H9 (cell line): ENCODE data around the gene LMX1A. TPM values are rescaled to one million over a fixed set of nuclear protein-coding genes. Genes with fewer than 3 reads are reported as not detected.

Experiments used
- DNase-seq: peaks from one replicate; pipeline ENCODE4 v3.0.0-alpha.2; 2017
- H2AFZ ChIP-seq: one replicate; pipeline ENCODE4 v1.6.1; 2013; ENCODE audit warnings: mild to moderate bottlenecking, low read length, control low read depth, moderate library complexity
- H2AK5ac ChIP-seq: 2 replicates; pipeline ENCODE4 v1.6.1; 2013; ENCODE audit warnings: low read length, control low read depth, mixed read lengths; ENCODE audit not compliant: insufficient read length
- H2BK120ac ChIP-seq: one replicate; pipeline ENCODE4 v1.6.1; 2013; ENCODE audit warnings: low read depth, mild to moderate bottlenecking, low read length, control low read depth, inconsistent platforms; ENCODE audit not compliant: poor library complexity, severe bottlenecking
- H2BK12ac ChIP-seq: 2 replicates; pipeline ENCODE4 v1.6.1; 2013; ENCODE audit warnings: low read length, control low read depth, mixed read lengths, low read depth; ENCODE audit not compliant: insufficient read length
- H2BK15ac ChIP-seq: 2 replicates; pipeline ENCODE4 v1.6.1; 2013; ENCODE audit warnings: low read depth, low read length, control low read depth
- H2BK20ac ChIP-seq: one replicate; pipeline ENCODE4 v1.6.1; 2013; ENCODE audit warnings: low read depth, mild to moderate bottlenecking, low read length, control low read depth, inconsistent platforms; ENCODE audit not compliant: poor library complexity, severe bottlenecking
- H2BK5ac ChIP-seq: 2 replicates; pipeline ENCODE4 v1.6.1; 2013; ENCODE audit warnings: low read length, control low read depth, mixed read lengths; ENCODE audit not compliant: insufficient read length
- H3K14ac ChIP-seq: 2 replicates; pipeline ENCODE4 v1.6.1; 2013; ENCODE audit warnings: low read length, control low read depth; ENCODE audit not compliant: insufficient read depth
- H3K18ac ChIP-seq: 2 replicates; pipeline ENCODE4 v1.6.1; 2013; ENCODE audit warnings: low read depth, mild to moderate bottlenecking, mixed read lengths, low read length, control low read depth; ENCODE audit not compliant: insufficient read length
- H3K23ac ChIP-seq: 2 replicates; pipeline ENCODE4 v1.6.1; 2013; ENCODE audit warnings: low read length, control low read depth, mixed read lengths, low read depth; ENCODE audit not compliant: insufficient read length
- H3K23me2 ChIP-seq: 2 replicates; pipeline ENCODE4 v1.6.1; 2013; ENCODE audit warnings: low read depth, mild to moderate bottlenecking, mixed read lengths, low read length, control low read depth; ENCODE audit not compliant: insufficient read length, poor library complexity, severe bottlenecking
- H3K27ac ChIP-seq: 2 replicates; pipeline ENCODE4 v1.5.1; 2013; ENCODE audit warnings: low read length, control low read depth, mixed read lengths, low read depth; ENCODE audit not compliant: insufficient read length
- H3K27me3 ChIP-seq: 2 replicates; pipeline ENCODE4 v1.6.1; 2013; ENCODE audit warnings: low read length, control low read depth, inconsistent platforms; ENCODE audit not compliant: insufficient read depth
- H3K4ac ChIP-seq: 2 replicates; pipeline ENCODE4 v1.6.1; 2013; ENCODE audit warnings: low read depth, mild to moderate bottlenecking, control low read depth, inconsistent platforms, low read length, moderate library complexity
- H3K4me1 ChIP-seq: 2 replicates; pipeline ENCODE4 v1.6.1; 2013; ENCODE audit warnings: low read length, control low read depth, inconsistent platforms; ENCODE audit not compliant: insufficient read depth
- H3K4me2 ChIP-seq: 2 replicates; pipeline ENCODE4 v1.6.1; 2013; ENCODE audit warnings: low read length, control low read depth, mixed read lengths; ENCODE audit not compliant: insufficient read length, insufficient read depth
- H3K56ac ChIP-seq: 2 replicates; pipeline ENCODE4 v1.6.1; 2013; ENCODE audit warnings: low read depth, mild to moderate bottlenecking, mixed read lengths, low read length, control low read depth; ENCODE audit not compliant: insufficient read length
- H3K79me1 ChIP-seq: 2 replicates; pipeline ENCODE4 v1.6.1; 2013; ENCODE audit warnings: low read depth, mild to moderate bottlenecking, moderate library complexity, low read length, control low read depth, inconsistent platforms; ENCODE audit not compliant: insufficient read depth, poor library complexity, severe bottlenecking
- H3K79me2 ChIP-seq: 2 replicates; pipeline ENCODE4 v1.6.1; 2013; ENCODE audit warnings: low read length, control low read depth, inconsistent platforms; ENCODE audit not compliant: insufficient read depth
- H3K9ac ChIP-seq: 2 replicates; pipeline ENCODE4 v1.6.1; 2013; ENCODE audit warnings: low read length, control low read depth, mixed read lengths; ENCODE audit not compliant: insufficient read length; ENCODE audit errors: extremely low read depth
- H3K9me3 ChIP-seq: one replicate; pipeline ENCODE4 v1.6.1; 2013; ENCODE audit warnings: low read depth, low read length, inconsistent platforms; ENCODE audit not compliant: control insufficient read depth
- H3T11ph ChIP-seq: one replicate; pipeline ENCODE4 v1.6.1; 2013; ENCODE audit warnings: mild to moderate bottlenecking, low read length, control low read depth, inconsistent platforms
- H4K20me1 ChIP-seq: one replicate; pipeline ENCODE4 v1.6.1; 2013; ENCODE audit not compliant: control insufficient read depth, insufficient read length, insufficient read depth
- H4K5ac ChIP-seq: 2 replicates; pipeline ENCODE4 v1.6.1; 2013; ENCODE audit warnings: low read depth, mild to moderate bottlenecking, mixed read lengths, low read length, control low read depth; ENCODE audit not compliant: insufficient read length
- H4K8ac ChIP-seq: replicated peaks from 2 replicates; pipeline ENCODE4 v1.6.1; 2013; ENCODE audit warnings: low read length, control low read depth, mixed read lengths, low read depth; ENCODE audit not compliant: insufficient read length
- H4K91ac ChIP-seq: 2 replicates; pipeline ENCODE4 v1.6.1; 2013; ENCODE audit warnings: low read depth, mild to moderate bottlenecking, moderate library complexity, mixed read lengths, low read length, control low read depth; ENCODE audit not compliant: insufficient read length
- H3K27ac Mint-ChIP-seq, 3 experiments: 2 replicates in 2 of 3; 3 replicates in 1 of 3; pipeline ENCODE4 v1.8.0; 2020 to 2021; ENCODE audit warnings: mixed read lengths in 3 of 3, mild to moderate bottlenecking in 1 of 3, moderate library complexity in 1 of 3
- H3K27me3 Mint-ChIP-seq: 2 replicates; pipeline ENCODE4 v1.8.0; 2021; ENCODE audit warnings: low read depth, mild to moderate bottlenecking, moderate library complexity, mixed read lengths
- H3K36me3 Mint-ChIP-seq, 3 experiments: 2 replicates in 2 of 3; 3 replicates in 1 of 3; pipeline ENCODE4 v1.8.0; 2020 to 2021; ENCODE audit warnings: low read depth in 3 of 3, mixed read lengths in 3 of 3; ENCODE audit not compliant: insufficient read depth in 1 of 3
- H3K4me1 Mint-ChIP-seq, 2 experiments: 2 replicates each; pipeline ENCODE4 v1.8.0; 2020; ENCODE audit warnings: mixed read lengths in 2 of 2
- H3K4me3 Mint-ChIP-seq, 2 experiments: 2 replicates in 1 of 2; 3 replicates in 1 of 2; pipeline ENCODE4 v1.8.0; 2020 to 2021; ENCODE audit warnings: mild to moderate bottlenecking in 2 of 2, mixed read lengths in 2 of 2, moderate library complexity in 1 of 2
- H3K9me3 Mint-ChIP-seq, 2 experiments: 2 replicates in 1 of 2; 3 replicates in 1 of 2; pipeline ENCODE4 v1.8.0; 2020; ENCODE audit warnings: mild to moderate bottlenecking in 2 of 2, mixed read lengths in 2 of 2, moderate library complexity in 1 of 2
- WGBS: extraction: QIAGEN DNeasy Blood & Tissue Kit; methylation state at CpG from one replicate; pipeline ENCODE4 v1.1.7; 2013; ENCODE audit warnings: missing lambda C conversion rate, low lambda C conversion rate, mixed read lengths; ENCODE audit not compliant: insufficient read length; ENCODE audit errors: extremely low coverage; 5-methylcytosine and 5-hydroxymethylcytosine counted together
- total RNA-seq: library from RNA; stranded (reverse); gene quantifications from 2 replicates; pipeline ENCODE4 v1.2.1, GENCODE V29; 2021
- TF ChIP-seq, protein P1 (sequence below): fragments of 200-600 bp; sonication (generic); conservative IDR thresholded peaks from 3 replicates; pipeline ENCODE4 v1.8.0; 2021; ENCODE audit warnings: antibody characterized with exemption, mild to moderate bottlenecking

The LMX1A gene
- total RNA-seq, 1 experiment from 2014 or later, result not detected

DNA sequence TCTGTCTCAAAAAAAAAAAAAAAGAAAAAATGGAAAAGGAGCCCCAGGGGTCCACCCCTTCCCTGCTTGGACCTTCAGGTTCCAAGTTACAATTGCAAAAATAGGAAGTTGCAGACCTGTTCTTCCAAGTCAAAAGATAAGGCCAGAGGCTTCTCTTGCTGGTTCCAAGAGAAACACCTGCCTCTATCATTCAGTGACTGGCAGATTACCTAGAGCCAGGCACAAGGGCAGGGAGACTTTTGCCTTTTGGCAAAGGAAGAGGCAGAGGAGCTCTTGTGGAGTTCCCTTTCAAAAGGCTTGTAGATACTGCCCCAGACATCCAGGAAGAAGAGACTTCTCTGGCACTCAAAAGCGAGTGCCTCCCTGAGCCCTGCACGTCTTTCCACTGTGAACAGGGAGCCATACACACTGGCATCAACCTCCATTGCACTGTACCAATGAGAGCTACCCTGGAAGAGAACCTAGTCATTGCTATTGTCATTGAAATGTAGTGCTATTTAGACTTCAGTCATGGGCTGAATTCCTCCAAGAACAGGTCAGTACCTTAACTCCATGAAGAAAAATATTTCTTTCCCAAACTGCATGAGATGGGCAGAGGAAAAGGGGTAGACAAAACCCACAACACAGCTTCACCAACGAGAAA lies 91.2 kb downstream of the LMX1A start:
- H4K20me1 ChIP-seq, result no peaks in the 10 kb centered on the region
- H3K4me1 ChIP-seq, result peaks cover 4% of the 10 kb centered on the region; the same call in 1 of the 2 replicates
- no peaks in the 10 kb centered on the region for H3K23me2 ChIP-seq
- no peak overlapping the region for H2AFZ ChIP-seq
- TF ChIP-seq, protein P1, sequence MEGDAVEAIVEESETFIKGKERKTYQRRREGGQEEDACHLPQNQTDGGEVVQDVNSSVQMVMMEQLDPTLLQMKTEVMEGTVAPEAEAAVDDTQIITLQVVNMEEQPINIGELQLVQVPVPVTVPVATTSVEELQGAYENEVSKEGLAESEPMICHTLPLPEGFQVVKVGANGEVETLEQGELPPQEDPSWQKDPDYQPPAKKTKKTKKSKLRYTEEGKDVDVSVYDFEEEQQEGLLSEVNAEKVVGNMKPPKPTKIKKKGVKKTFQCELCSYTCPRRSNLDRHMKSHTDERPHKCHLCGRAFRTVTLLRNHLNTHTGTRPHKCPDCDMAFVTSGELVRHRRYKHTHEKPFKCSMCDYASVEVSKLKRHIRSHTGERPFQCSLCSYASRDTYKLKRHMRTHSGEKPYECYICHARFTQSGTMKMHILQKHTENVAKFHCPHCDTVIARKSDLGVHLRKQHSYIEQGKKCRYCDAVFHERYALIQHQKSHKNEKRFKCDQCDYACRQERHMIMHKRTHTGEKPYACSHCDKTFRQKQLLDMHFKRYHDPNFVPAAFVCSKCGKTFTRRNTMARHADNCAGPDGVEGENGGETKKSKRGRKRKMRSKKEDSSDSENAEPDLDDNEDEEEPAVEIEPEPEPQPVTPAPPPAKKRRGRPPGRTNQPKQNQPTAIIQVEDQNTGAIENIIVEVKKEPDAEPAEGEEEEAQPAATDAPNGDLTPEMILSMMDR, result no peak
- no peaks in the 10 kb centered on the region for H3K9me3 ChIP-seq
- no CpG with 5 or more reads among the region's 3 CpGs for whole genome bisulfite sequencing
- Mint-ChIP-seq H3K36me3 (no peaks in the 10 kb centered on the region), H3K4me3 (no peak overlapping the region), H3K27ac (no peak overlapping the region), H3K4me1 (peaks cover 4 to 5% of the 10 kb centered on the region in 2 experiments), H3K27me3 (peaks cover 20% of the 10 kb centered on the region), H3K9me3 (no peaks in the 10 kb centered on the region; a peak in 2 of 5 replicates)
- H3K4me2 ChIP-seq, result no peak overlapping the region
- H3K18ac ChIP-seq, result no peak overlapping the region
- no peak overlapping the region for H2BK120ac ChIP-seq
- no peak overlapping the region for H3K4ac ChIP-seq
- H2AK5ac ChIP-seq, result no peak overlapping the region
- no peak overlapping the region for H4K8ac ChIP-seq
- no peak overlapping the region for H3K9ac ChIP-seq
- no peak overlapping the region for H2BK20ac ChIP-seq
- no peak overlapping the region for H4K5ac ChIP-seq
- no peak overlapping the region for H4K91ac ChIP-seq
- H2BK5ac ChIP-seq, result no peak overlapping the region
- no peak overlapping the region for H3T11ph ChIP-seq
- H2BK12ac ChIP-seq, result no peak overlapping the region
- H3K23ac ChIP-seq, result no peak overlapping the region
- no peaks in the 10 kb centered on the region for H3K27me3 ChIP-seq
- H3K27ac ChIP-seq, result no peak overlapping the region
- no peak overlapping the region for H3K56ac ChIP-seq
- H3K79me2 ChIP-seq, result no peaks in the 10 kb centered on the region
- no peak overlapping the region for H3K14ac ChIP-seq
- no peak for DNase-seq
- H3K79me1 ChIP-seq, result no peaks in the 10 kb centered on the region
- H2BK15ac ChIP-seq, result no peak overlapping the region
